VCaP (cell line): Measurements from ENCODE around the gene BRINP3.

ENCODE experiments used
- H3K27ac ChIP-seq: fragments of 450-650 bp; 2 replicates; pipeline ENCODE4 v1.5.1; 2017
- CTCF ChIP-seq: fragments of 450-650 bp; conservative IDR thresholded peaks from 2 replicates; pipeline ENCODE4 v1.5.1; 2017; ENCODE audit warnings: mild to moderate bottlenecking, moderate library complexity

BRINP3 gene

GRCh38 chr1:190176776-190177175, 300.9 kb downstream of the BRINP3 start:
- no peak overlapping the region for H3K27ac ChIP-seq
- no peak for TF ChIP-seq CTCF

GRCh38 chr1:190175320-190175719, 302.3 kb downstream of the BRINP3 start:
- no peak for TF ChIP-seq CTCF
- H3K27ac ChIP-seq: no peak overlapping the region

- TF ChIP-seq CTCF: no peak
- no peak overlapping the region for H3K27ac ChIP-seq
Observed at GRCh38 chr1:190172651-190173430, 304.8 kb downstream of the BRINP3 start.

GRCh38 chr1:190170321-190170720, 307.3 kb downstream of the BRINP3 start:
- TF ChIP-seq CTCF: no peak
- no peak overlapping the region for H3K27ac ChIP-seq

GRCh38 chr1:190169311-190170067, 308.2 kb downstream of the BRINP3 start:
- no peak overlapping the region for H3K27ac ChIP-seq
- no peak for TF ChIP-seq CTCF

- TF ChIP-seq CTCF: no peak
- no peak overlapping the region for H3K27ac ChIP-seq
Observed at GRCh38 chr1:190168893-190169280, 308.8 kb downstream of the BRINP3 start.

GRCh38 chr1:190168116-190168892, 309.4 kb downstream of the BRINP3 start:
- no peak overlapping the region for H3K27ac ChIP-seq
- no peak for TF ChIP-seq CTCF
